Breast epithelium (tissue), 3 donors: ENCODE measurements around the gene CTF1.

ENCODE experiments used
- POLR2A ChIP-seq: fragments of 450-650 bp; IDR thresholded peaks from one replicate; pipeline ENCODE4 v1.6.1; 2016; ENCODE audit warnings: antibody characterized with exemption, mild to moderate bottlenecking, moderate library complexity
- POLR2AphosphoS5 ChIP-seq, 3 donors: sonication (generic); formaldehyde crosslinking; IDR thresholded peaks; one replicate each; pipeline ENCODE4 v1.6.1; 2017; ENCODE audit warnings: antibody characterized with exemption in 3 of 3

GRCh38 chr16:30885196-30885595, 11.2 kb upstream of the CTF1 start:
- TF ChIP-seq POLR2A (no peak), POLR2AphosphoS5 (IDR thresholded peaks at IDR 0.05) (no peak)
